Progenitor cell of endocrine pancreas (in vitro differentiated cells): ENCODE results near the gene C19orf67. TPM values are rescaled to one million over a fixed set of nuclear protein-coding genes. Genes with fewer than 3 reads are reported as not detected.

Source experiments
- DNase-seq: peaks from one replicate; pipeline ENCODE4 v3.0.0; 2021; ENCODE audit warnings: low spot score; ENCODE audit not compliant: unreplicated experiment
- H3K27ac Mint-ChIP-seq: 2 replicates; pipeline ENCODE4 v1.8.0; 2021; ENCODE audit warnings: mild to moderate bottlenecking, moderate library complexity, mixed read lengths
- H3K27me3 Mint-ChIP-seq: 2 replicates; pipeline ENCODE4 v1.8.0; 2021; ENCODE audit warnings: mixed read lengths
- H3K36me3 Mint-ChIP-seq: 2 replicates; pipeline ENCODE4 v1.8.0; 2022; ENCODE audit warnings: mixed read lengths; ENCODE audit not compliant: insufficient read depth
- H3K4me1 Mint-ChIP-seq: 2 replicates; pipeline ENCODE4 v1.8.0; 2021; ENCODE audit warnings: low read depth, mixed read lengths
- H3K4me3 Mint-ChIP-seq: 2 replicates; pipeline ENCODE4 v1.8.0; 2021; ENCODE audit warnings: low read depth, mild to moderate bottlenecking, moderate library complexity, mixed read lengths
- H3K9me3 Mint-ChIP-seq: 2 replicates; pipeline ENCODE4 v1.8.0; 2021; ENCODE audit warnings: low read depth, mixed read lengths
- total RNA-seq: library from RNA; stranded (reverse); gene quantifications from 2 replicates; pipeline ENCODE4 v1.2.1, GENCODE V29; 2021
- TF ChIP-seq, protein P1 (sequence below): fragments of 200-600 bp; sonication (generic); IDR thresholded peaks from one replicate; pipeline ENCODE4 v1.5.0; 2021; ENCODE audit warnings: antibody characterized with exemption, mild to moderate bottlenecking; ENCODE audit not compliant: unreplicated experiment

Gene C19orf67
- total RNA-seq, 1 donor from 2014 or later, result 0.43 TPM

DNA sequence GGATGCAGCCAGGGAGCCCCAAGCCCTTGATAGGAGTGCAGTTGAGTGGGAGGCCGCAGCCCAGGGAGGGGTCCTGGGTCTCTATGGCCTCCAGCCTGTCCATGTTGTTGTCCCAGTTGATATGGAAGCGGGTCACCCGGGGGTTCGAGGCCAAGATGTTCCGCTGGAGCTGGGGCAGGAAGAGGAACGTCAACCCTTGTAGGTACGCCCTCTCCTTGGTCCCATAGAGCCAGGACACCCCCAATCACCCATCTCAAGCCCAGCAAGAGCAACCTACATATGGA lies 34.9 kb upstream of the C19orf67 start:
- DNase-seq, result no peak
- no peak overlapping the region for H3K4me3 Mint-ChIP-seq
- no peak overlapping the region for H3K27ac Mint-ChIP-seq
- H3K27me3 Mint-ChIP-seq, result no peaks in the 10 kb centered on the region
- TF ChIP-seq, protein P1, sequence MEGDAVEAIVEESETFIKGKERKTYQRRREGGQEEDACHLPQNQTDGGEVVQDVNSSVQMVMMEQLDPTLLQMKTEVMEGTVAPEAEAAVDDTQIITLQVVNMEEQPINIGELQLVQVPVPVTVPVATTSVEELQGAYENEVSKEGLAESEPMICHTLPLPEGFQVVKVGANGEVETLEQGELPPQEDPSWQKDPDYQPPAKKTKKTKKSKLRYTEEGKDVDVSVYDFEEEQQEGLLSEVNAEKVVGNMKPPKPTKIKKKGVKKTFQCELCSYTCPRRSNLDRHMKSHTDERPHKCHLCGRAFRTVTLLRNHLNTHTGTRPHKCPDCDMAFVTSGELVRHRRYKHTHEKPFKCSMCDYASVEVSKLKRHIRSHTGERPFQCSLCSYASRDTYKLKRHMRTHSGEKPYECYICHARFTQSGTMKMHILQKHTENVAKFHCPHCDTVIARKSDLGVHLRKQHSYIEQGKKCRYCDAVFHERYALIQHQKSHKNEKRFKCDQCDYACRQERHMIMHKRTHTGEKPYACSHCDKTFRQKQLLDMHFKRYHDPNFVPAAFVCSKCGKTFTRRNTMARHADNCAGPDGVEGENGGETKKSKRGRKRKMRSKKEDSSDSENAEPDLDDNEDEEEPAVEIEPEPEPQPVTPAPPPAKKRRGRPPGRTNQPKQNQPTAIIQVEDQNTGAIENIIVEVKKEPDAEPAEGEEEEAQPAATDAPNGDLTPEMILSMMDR, result no peak
- peaks cover 2% of the 10 kb centered on the region for H3K36me3 Mint-ChIP-seq
- H3K4me1 Mint-ChIP-seq, result peaks cover 26% of the 10 kb centered on the region
- H3K9me3 Mint-ChIP-seq, result no peaks in the 10 kb centered on the region

DNA sequence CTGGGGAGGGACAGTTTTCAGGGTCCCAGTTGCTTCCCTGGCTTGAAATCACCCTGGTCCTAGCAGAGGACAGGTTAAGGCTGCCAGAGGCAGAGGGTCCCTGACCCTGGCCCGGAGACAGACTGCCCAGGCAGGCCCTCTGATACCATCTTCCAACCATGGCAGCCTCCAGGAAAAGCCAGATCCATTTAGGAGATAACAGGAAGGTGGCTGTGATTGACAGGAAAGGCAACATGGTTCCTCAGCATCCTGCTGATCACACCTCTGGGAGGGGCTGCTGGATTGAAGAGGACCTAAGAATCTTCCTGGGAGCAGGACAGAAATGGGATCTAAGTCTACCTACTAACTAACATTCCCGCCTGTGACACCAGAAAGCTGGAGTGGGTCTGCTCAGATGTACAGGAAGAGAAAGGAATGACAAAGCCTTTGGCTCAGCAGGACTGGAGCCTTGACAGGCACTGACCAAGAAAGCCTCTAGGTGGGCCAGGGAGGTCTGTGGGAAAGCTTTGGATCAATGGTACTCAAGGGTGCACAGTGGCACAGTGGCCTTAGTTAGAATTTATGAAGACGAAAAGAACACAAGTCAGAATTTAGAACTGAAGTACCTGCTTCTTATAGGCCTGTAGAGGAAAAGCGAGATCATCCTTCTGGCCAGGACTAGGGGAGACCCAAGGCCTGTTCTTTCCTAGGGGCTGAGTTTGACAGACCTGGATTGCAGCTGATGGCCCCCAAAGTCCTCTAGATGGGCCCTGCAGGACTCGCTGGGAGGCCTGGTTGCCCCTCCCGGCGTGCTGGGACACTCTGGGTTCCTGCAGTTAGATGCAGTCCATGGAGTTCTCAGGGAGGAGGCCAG lies 34.3 kb upstream of the C19orf67 start:
- no peak overlapping the region for H3K4me3 Mint-ChIP-seq

DNA sequence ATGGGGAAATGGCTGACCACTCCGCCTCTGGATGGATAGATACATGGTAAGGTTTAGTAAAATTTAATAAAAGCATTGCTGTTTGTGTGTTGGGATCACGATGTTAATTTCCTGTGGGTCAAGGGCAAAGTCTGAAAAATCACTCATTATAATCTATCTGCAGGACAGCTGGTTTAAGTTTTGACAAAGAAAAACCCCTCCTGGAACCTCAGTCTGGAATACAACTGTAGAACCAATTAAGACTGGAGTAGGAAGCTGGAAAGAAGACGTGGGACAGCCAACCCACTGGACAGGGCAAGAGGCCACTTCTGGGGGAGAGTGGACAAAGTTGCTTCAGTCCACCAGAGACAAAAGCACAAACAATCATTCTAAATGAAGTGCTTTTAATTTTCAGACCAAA lies 33.6 kb upstream of the C19orf67 start:
- Mint-ChIP-seq H3K4me1 (peaks cover 26% of the 10 kb centered on the region), H3K4me3 (peak overlapping the region; percentile 79), H3K9me3 (no peaks in the 10 kb centered on the region), H3K27me3 (no peaks in the 10 kb centered on the region), H3K36me3 (peaks cover 2% of the 10 kb centered on the region), H3K27ac (peak overlapping the region; percentile 97)
- TF ChIP-seq, protein P1, result no peak
- DNase-seq, result no peak

More for the DNA sequence above, 34.3 kb upstream of the C19orf67 start:
- DNase-seq, result no peak
- peak overlapping the region; percentile 78 for H3K27ac Mint-ChIP-seq
- H3K4me1 Mint-ChIP-seq, result peaks cover 26% of the 10 kb centered on the region
- TF ChIP-seq, protein P1, result no peak
- no peaks in the 10 kb centered on the region for H3K27me3 Mint-ChIP-seq
- H3K9me3 Mint-ChIP-seq, result no peaks in the 10 kb centered on the region
- H3K36me3 Mint-ChIP-seq, result peaks cover 2% of the 10 kb centered on the region

DNA sequence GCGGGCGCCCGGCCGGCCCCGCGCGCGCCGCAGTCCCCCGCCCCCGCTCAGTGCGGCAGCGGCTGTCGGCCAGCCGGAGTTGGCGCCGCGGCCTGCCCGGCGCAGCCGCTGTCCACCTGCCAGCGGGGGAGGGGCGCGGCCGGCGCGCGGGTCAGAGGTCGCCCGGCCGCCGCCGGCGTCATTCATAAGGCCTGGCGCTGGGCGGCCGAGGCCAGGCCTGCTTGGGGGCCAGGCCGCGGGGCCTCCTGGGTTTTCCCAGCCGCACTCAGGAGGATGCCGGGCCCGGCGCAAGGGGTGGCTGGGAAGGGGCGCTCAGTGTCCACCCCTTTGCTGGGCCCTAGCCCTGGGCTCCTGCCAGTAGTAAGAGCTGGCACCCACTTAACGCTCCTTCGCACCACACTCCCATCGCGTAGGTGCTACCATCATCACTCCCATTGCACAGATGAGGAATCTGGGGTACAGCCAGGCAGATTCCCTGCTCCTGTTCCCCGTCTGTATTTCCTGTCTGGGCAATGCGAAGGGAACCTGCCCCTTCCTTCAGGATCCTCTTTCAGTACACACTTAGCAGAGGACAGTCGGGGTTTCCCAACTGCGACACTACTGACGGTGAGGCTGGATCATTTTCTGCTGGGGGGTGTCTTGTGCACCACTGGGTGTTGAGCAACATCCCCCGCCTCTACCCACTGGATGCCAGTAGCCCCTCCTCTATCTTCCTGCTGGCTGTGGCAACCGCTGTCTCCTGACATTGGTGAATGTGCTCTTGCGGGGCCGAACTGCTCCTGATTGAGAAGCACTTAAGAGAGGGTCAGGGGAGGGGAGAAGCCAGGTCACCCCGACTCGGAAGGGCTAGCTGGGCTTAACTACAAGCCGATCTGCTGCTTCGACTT lies 32.8 kb upstream of the C19orf67 start:
- no peak for DNase-seq

DNA sequence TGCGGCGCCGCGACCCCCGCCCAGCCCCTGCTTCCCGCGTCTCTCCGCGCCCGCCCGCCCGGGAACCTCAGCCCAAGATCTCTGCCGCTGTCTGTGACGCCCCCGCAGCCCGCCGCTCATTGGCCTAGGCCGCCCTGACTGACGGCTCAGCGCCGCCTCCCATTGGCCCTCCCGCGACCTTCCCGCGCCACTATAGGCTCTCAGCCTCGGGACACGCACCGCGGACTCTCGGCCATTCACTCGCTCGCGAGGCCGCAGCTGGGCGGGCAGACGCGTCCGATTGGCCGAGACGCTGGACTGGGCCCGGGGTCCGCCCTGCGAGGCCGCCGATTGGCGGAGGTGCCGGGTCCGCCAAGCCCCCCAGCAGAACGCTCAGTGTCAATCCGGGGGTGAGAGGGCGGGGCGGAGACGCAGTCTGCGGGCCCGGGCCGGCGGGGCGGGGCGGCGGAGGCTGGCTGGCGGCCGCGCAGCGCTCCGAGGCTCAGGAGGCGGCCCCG lies 32.1 kb upstream of the C19orf67 start, which contains the start of gene PRKACA:
TSS of gene PRKACA (minus strand) at position 95 of the 497 bp plus-strand sequence. CDS start 215 bp downstream, outside the sequence.
- no peaks in the 10 kb centered on the region for H3K36me3 Mint-ChIP-seq
- H3K4me3 Mint-ChIP-seq, result peak within 1 kb of the TSS; percentile 83
- DNase-seq, result peak; percentile 98
- peak within 1 kb of the TSS; percentile 97 for H3K27ac Mint-ChIP-seq
- H3K27me3 Mint-ChIP-seq, result no peaks in the 10 kb centered on the region
- H3K9me3 Mint-ChIP-seq, result no peaks in the 10 kb centered on the region
- H3K4me1 Mint-ChIP-seq, result peaks cover 26% of the 10 kb centered on the region
- TF ChIP-seq, protein P1, result no peak

More for the DNA sequence above, 32.8 kb upstream of the C19orf67 start:
- H3K4me3 Mint-ChIP-seq, result peak overlapping the region; percentile 79
- peaks cover 2% of the 10 kb centered on the region for H3K36me3 Mint-ChIP-seq
- H3K27ac Mint-ChIP-seq, result peak overlapping the region; percentile 97
- H3K9me3 Mint-ChIP-seq, result no peaks in the 10 kb centered on the region
- TF ChIP-seq, protein P1, result no peak
- H3K27me3 Mint-ChIP-seq, result no peaks in the 10 kb centered on the region
- H3K4me1 Mint-ChIP-seq, result peaks cover 26% of the 10 kb centered on the region
